Activated naive CD8-positive, alpha-beta T cell treated with anti-CD3 and anti-CD28 coated beads, Interleukin-2, amount 50 U/mL, for 24 hours (primary cell): ENCODE data around the gene SCAMP4.

Experiments used
- ATAC-seq: fragments of 150-1000 bp; cut with Tn5 transposase; one replicate; pipeline ENCODE4 v1.10.0; 2021
- DNase-seq: peaks from one replicate; pipeline ENCODE4 v3.0.0; 2021
- H3K27ac Mint-ChIP-seq: one replicate; pipeline ENCODE4 v1.8.0; 2021; ENCODE audit warnings: mild to moderate bottlenecking, mixed read lengths
- H3K27me3 Mint-ChIP-seq: one replicate; pipeline ENCODE4 v1.8.0; 2021; ENCODE audit warnings: mixed read lengths
- H3K36me3 Mint-ChIP-seq: one replicate; pipeline ENCODE4 v1.8.0; 2021; ENCODE audit warnings: low read depth, mixed read lengths
- H3K4me1 Mint-ChIP-seq: one replicate; pipeline ENCODE4 v1.8.0; 2021; ENCODE audit warnings: mixed read lengths
- H3K4me3 Mint-ChIP-seq: one replicate; pipeline ENCODE4 v1.8.0; 2021; ENCODE audit warnings: mild to moderate bottlenecking, moderate library complexity, mixed read lengths
- H3K9me3 Mint-ChIP-seq: one replicate; pipeline ENCODE4 v1.8.0; 2021; ENCODE audit warnings: mixed read lengths

SCAMP4 gene

GRCh38 chr19:1924320-1924961 is 19.2 kb downstream of the SCAMP4 start:
- H3K4me1 Mint-ChIP-seq = peaks cover 9% of the 10 kb centered on the region
- H3K27ac Mint-ChIP-seq = no peak overlapping the region
- H3K27me3 Mint-ChIP-seq = no peaks in the 10 kb centered on the region
- no peaks in the 10 kb centered on the region for H3K9me3 Mint-ChIP-seq
- DNase-seq = no peak
- peaks cover 2% of the 10 kb centered on the region for H3K36me3 Mint-ChIP-seq
- no peak overlapping the region for H3K4me3 Mint-ChIP-seq
- no peak for ATAC-seq

- Mint-ChIP-seq H3K4me3 (no peak overlapping the region), H3K36me3 (no peaks in the 10 kb centered on the region), H3K27ac (no peak overlapping the region), H3K9me3 (no peaks in the 10 kb centered on the region), H3K4me1 (peaks cover 12% of the 10 kb centered on the region), H3K27me3 (no peaks in the 10 kb centered on the region)
- DNase-seq (no peak), ATAC-seq (no peak)
Measured at GRCh38 chr19:1925544-1925943, 20.3 kb downstream of the SCAMP4 start.

GRCh38 chr19:1929021-1929742 is 24.0 kb downstream of the SCAMP4 start:
- Mint-ChIP-seq H3K4me1 (peaks cover 11% of the 10 kb centered on the region), H3K4me3 (peak overlapping the region; percentile 69), H3K9me3 (peaks cover 6% of the 10 kb centered on the region), H3K27ac (no peak overlapping the region), H3K27me3 (no peaks in the 10 kb centered on the region), H3K36me3 (peaks cover 4% of the 10 kb centered on the region)
- DNase-seq (peak; percentile 88), ATAC-seq (peak; percentile 88)

GRCh38 chr19:1931445-1931844 is 26.2 kb downstream of the SCAMP4 start:
- ATAC-seq (no peak), DNase-seq (no peak)
- Mint-ChIP-seq H3K27ac (no peak overlapping the region), H3K4me1 (peaks cover 14% of the 10 kb centered on the region), H3K27me3 (no peaks in the 10 kb centered on the region), H3K36me3 (peaks cover 6% of the 10 kb centered on the region), H3K9me3 (peaks cover 10% of the 10 kb centered on the region), H3K4me3 (no peak overlapping the region)

- Mint-ChIP-seq H3K27ac (no peak overlapping the region), H3K9me3 (peaks cover 10% of the 10 kb centered on the region), H3K27me3 (peaks cover 2% of the 10 kb centered on the region), H3K4me1 (peaks cover 14% of the 10 kb centered on the region), H3K36me3 (peaks cover 6% of the 10 kb centered on the region), H3K4me3 (no peak overlapping the region)
- no peak for ATAC-seq
- no peak for DNase-seq
Measured at GRCh38 chr19:1932395-1932794, 27.2 kb downstream of the SCAMP4 start.

- no peak overlapping the region for H3K4me3 Mint-ChIP-seq
- H3K4me1 Mint-ChIP-seq = peaks cover 8% of the 10 kb centered on the region
- H3K9me3 Mint-ChIP-seq = peaks cover 10% of the 10 kb centered on the region
- no peak overlapping the region for H3K27ac Mint-ChIP-seq
- ATAC-seq (no peak), DNase-seq (no peak)
- peaks cover 2% of the 10 kb centered on the region for H3K27me3 Mint-ChIP-seq
- peaks cover 6% of the 10 kb centered on the region for H3K36me3 Mint-ChIP-seq
Measured at GRCh38 chr19:1933244-1933643, 28.0 kb downstream of the SCAMP4 start.

GRCh38 chr19:1933942-1934341 is 28.7 kb downstream of the SCAMP4 start:
- DNase-seq (no peak), ATAC-seq (no peak)
- H3K4me1 Mint-ChIP-seq = peaks cover 8% of the 10 kb centered on the region
- H3K27me3 Mint-ChIP-seq = peaks cover 2% of the 10 kb centered on the region
- H3K36me3 Mint-ChIP-seq = peaks cover 6% of the 10 kb centered on the region
- no peak overlapping the region for H3K27ac Mint-ChIP-seq
- no peak overlapping the region for H3K4me3 Mint-ChIP-seq
- H3K9me3 Mint-ChIP-seq = peaks cover 10% of the 10 kb centered on the region

- H3K36me3 Mint-ChIP-seq = peaks cover 6% of the 10 kb centered on the region
- peaks cover 10% of the 10 kb centered on the region for H3K9me3 Mint-ChIP-seq
- H3K4me1 Mint-ChIP-seq = peaks cover 15% of the 10 kb centered on the region
- no peak for DNase-seq
- no peak overlapping the region for H3K4me3 Mint-ChIP-seq
- no peak overlapping the region for H3K27ac Mint-ChIP-seq
- H3K27me3 Mint-ChIP-seq = peaks cover 2% of the 10 kb centered on the region
- ATAC-seq = no peak
Measured at GRCh38 chr19:1935484-1936208, 30.4 kb downstream of the SCAMP4 start.

GRCh38 chr19:1936430-1936829 is 31.2 kb downstream of the SCAMP4 start:
- H3K27ac Mint-ChIP-seq = peak overlapping the region; percentile 25

GRCh38 chr19:1936916-1937610 is 31.9 kb downstream of the SCAMP4 start:
- H3K27me3 Mint-ChIP-seq = peaks cover 2% of the 10 kb centered on the region
- no peak overlapping the region for H3K4me3 Mint-ChIP-seq

More at GRCh38 chr19:1936430-1936829, 31.2 kb downstream of the SCAMP4 start:
- Mint-ChIP-seq H3K4me3 (no peak overlapping the region), H3K9me3 (peaks cover 9% of the 10 kb centered on the region), H3K27me3 (peaks cover 2% of the 10 kb centered on the region), H3K36me3 (peaks cover 5% of the 10 kb centered on the region), H3K4me1 (peaks cover 15% of the 10 kb centered on the region)
- ATAC-seq (no peak), DNase-seq (no peak)

GRCh38 chr19:1938071-1938470 is 32.9 kb downstream of the SCAMP4 start:
- Mint-ChIP-seq H3K4me1 (peaks cover 20% of the 10 kb centered on the region), H3K9me3 (peaks cover 4% of the 10 kb centered on the region), H3K36me3 (peaks cover 2% of the 10 kb centered on the region), H3K27ac (no peak overlapping the region), H3K27me3 (peaks cover 2% of the 10 kb centered on the region), H3K4me3 (no peak overlapping the region)
- no peak for ATAC-seq
- no peak for DNase-seq

More at GRCh38 chr19:1936916-1937610, 31.9 kb downstream of the SCAMP4 start:
- Mint-ChIP-seq H3K27ac (peak overlapping the region; percentile 25), H3K36me3 (peaks cover 2% of the 10 kb centered on the region), H3K9me3 (peaks cover 4% of the 10 kb centered on the region), H3K4me1 (peaks cover 15% of the 10 kb centered on the region)
- DNase-seq = no peak
- no peak for ATAC-seq

- DNase-seq (no peak), ATAC-seq (peak; percentile 38)
- H3K36me3 Mint-ChIP-seq = peaks cover 2% of the 10 kb centered on the region
- H3K9me3 Mint-ChIP-seq = no peaks in the 10 kb centered on the region
- peak within 1 kb of the TSS; percentile 94 for H3K27ac Mint-ChIP-seq
- H3K4me1 Mint-ChIP-seq = peaks cover 30% of the 10 kb centered on the region
- peak within 1 kb of the TSS; percentile 90 for H3K4me3 Mint-ChIP-seq
- peaks cover 2% of the 10 kb centered on the region for H3K27me3 Mint-ChIP-seq
Measured at GRCh38 chr19:1941146-1942077, 36.2 kb downstream of the SCAMP4 start, which contains the start of gene CSNK1G2. TSS of gene CSNK1G2 (plus strand) at chr19:1941172. CDS start at chr19:1969773, 28,601 bp downstream.

- H3K9me3 Mint-ChIP-seq = no peaks in the 10 kb centered on the region
Measured at GRCh38 chr19:1942078-1942933, 37.1 kb downstream of the SCAMP4 start.

More at GRCh38 chr19:1942078-1942933, 37.1 kb downstream of the SCAMP4 start:
- Mint-ChIP-seq H3K36me3 (peaks cover 2% of the 10 kb centered on the region), H3K4me1 (peaks cover 30% of the 10 kb centered on the region), H3K27ac (peak overlapping the region; percentile 90), H3K4me3 (peak overlapping the region; percentile 90), H3K27me3 (no peaks in the 10 kb centered on the region)
- peak; percentile 63 for ATAC-seq
- peak; percentile 81 for DNase-seq
